ENCODE data around the gene RPL28. TPM values are rescaled to one million over a fixed set of nuclear protein-coding genes. Genes with fewer than 3 reads are reported as not detected.

RPL28 gene
- total RNA-seq, 1 donor from 2014 or later: 112 TPM

GRCh38 chr19:55451163-55451964 is 65.6 kb downstream of the RPL28 start:
- DNase-seq: no peak

- DNase-seq: peak; percentile 27
Observed at GRCh38 chr19:55451965-55452748, 66.4 kb downstream of the RPL28 start.

Other genes starting within 250 kb of the RPL28 start
- gene TNNT1, start 236.7 kb upstream of the RPL28 start, total RNA-seq: not detected
- gene TNNI3, start 228.2 kb upstream of the RPL28 start, total RNA-seq: not detected
- 0.31 TPM for gene DNAAF3, start 219.3 kb upstream of the RPL28 start, total RNA-seq
- 36.8 TPM for gene SYT5, start 205.6 kb upstream of the RPL28 start, total RNA-seq
- 0.47 TPM for gene PTPRH, start 176.4 kb upstream of the RPL28 start, total RNA-seq
- 0.78 TPM for gene TMEM86B, start 157.2 kb upstream of the RPL28 start, total RNA-seq
- 11.4 TPM for gene PPP6R1, start 126.9 kb upstream of the RPL28 start, total RNA-seq
- 23.4 TPM for gene HSPBP1, start 105.8 kb upstream of the RPL28 start, total RNA-seq
- 67.1 TPM for gene BRSK1, start 101.9 kb upstream of the RPL28 start, total RNA-seq
- 0.47 TPM for gene TMEM150B, start 60.6 kb upstream of the RPL28 start, total RNA-seq
- 6.9 TPM for gene KMT5C, start 46.1 kb upstream of the RPL28 start, total RNA-seq
- not detected for gene COX6B2, start 31.2 kb upstream of the RPL28 start, total RNA-seq
- not detected for gene GARIN5B, start 22.7 kb upstream of the RPL28 start, total RNA-seq
- 0.16 TPM for gene IL11, start 15.5 kb upstream of the RPL28 start, total RNA-seq
- not detected for gene TMEM190, start 9.1 kb upstream of the RPL28 start, total RNA-seq
- gene TMEM238, start 1.6 kb upstream of the RPL28 start, total RNA-seq: not detected
- 35.9 TPM for gene UBE2S, start 21.9 kb downstream of the RPL28 start, total RNA-seq
- gene SHISA7, start 57.4 kb downstream of the RPL28 start, total RNA-seq: 4.2 TPM
- 13.7 TPM for gene ISOC2, start 75.7 kb downstream of the RPL28 start, total RNA-seq
- gene C19orf85, start 78.8 kb downstream of the RPL28 start, total RNA-seq: not detected
- gene ZNF628, start 90.7 kb downstream of the RPL28 start, total RNA-seq: 0.78 TPM
- gene NAT14, start 99.3 kb downstream of the RPL28 start, total RNA-seq: 15.0 TPM
- 0.31 TPM for gene SSC5D, start 102.5 kb downstream of the RPL28 start, total RNA-seq
- not detected for gene SBK2, start 151.2 kb downstream of the RPL28 start, total RNA-seq
- gene SBK3, start 159.6 kb downstream of the RPL28 start, total RNA-seq: 0.31 TPM
- gene ZNF579, start 194.9 kb downstream of the RPL28 start, total RNA-seq: 4.2 TPM
- 4.1 TPM for gene FIZ1, start 213.6 kb downstream of the RPL28 start, total RNA-seq
- 2.8 TPM for gene ZNF524, start 214.4 kb downstream of the RPL28 start, total RNA-seq
- gene ZNF865, start 219.7 kb downstream of the RPL28 start, total RNA-seq: 1.2 TPM
- 5.1 TPM for gene ZNF784, start 238.6 kb downstream of the RPL28 start, total RNA-seq

Data from occipital lobe (tissue), 2 donors.